ENCODE results near the gene TGM2.

Gene TGM2

DNA sequence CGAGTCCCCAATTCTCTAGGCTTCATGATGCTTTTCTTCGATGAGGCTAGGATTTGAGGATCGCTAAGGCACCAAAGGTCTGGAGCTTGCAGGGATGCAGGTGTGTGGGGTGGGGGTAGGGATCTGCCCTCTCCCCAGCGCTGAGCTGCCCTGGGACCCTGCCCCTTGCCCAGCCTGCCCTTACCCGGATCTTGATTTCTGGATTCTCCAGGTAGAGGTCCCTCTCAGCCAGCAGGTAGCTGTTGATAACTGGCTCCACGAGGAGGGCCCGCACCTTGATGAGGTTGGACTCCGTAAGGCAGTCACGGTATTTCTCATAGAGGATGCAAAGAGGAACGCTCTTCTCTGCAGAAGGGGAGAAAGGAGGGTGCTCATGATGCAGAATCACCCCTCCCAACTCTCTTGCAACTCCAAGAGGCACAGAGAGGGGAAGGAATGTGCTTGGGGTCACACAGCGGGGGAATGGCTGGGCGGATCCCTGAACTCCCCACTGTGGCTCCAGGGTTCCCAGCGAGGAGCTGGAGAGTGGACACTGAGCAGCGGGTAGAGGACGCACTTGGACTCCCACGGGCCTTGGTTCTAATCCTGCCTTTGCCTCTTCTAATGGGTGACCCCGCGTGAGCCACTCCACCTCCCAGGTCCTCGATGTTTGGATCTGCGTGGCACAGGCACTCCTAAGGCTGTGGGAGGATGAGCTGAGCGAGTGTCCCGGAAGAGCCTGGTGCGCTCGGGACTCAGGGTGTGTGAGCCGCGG, 32.7 kb downstream of the TGM2 start:
- DNase-seq (ENCODE audit: low read depth in 3 of 3) = no peak

GRCh38 chr20:38131588-38132121, 33.4 kb downstream of the TGM2 start:
- no peak for DNase-seq (ENCODE audit: low read depth in 3 of 3)

DNA sequence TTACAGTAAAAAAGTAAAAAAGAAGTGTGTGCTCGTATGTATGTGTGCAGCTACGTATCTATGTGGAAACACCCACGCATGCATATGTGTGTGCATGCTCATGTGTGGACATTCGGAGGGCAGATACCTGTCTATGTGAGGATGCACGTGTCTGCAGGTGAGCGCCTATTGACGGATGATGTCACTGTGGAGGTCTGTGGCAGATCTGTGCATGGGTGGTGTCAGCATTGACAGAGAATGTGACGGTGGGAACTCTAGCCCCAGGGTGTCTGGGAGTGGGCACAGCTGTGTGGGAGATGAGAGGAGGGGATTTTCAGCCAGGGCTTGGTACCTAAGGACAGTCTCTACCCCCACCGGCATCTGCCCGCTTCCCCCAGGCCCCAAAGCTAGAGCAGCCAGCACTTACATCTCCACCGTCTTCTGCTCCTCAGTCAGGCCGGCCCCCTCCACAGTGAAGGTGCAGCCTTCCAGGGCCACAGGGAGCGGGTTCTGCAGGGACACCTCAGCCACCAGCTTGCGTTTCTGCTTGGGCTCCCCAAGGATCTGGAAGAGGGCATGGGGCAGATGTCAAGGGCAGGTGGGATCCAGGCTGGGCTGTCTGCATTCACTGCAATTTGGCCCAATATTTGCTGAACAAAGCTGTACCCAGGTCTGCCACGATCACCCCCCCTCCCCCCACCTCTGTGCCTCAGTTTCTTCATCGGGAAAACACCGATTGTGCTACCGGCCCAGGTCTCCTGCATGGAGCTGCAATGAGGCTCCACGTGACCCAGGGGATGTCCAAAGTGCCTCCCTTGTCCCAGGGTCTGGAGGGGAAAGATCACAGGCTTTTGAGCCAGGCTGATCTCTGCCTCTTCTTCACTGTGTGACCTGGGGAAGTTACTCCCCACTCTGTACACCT, 34.1 kb downstream of the TGM2 start:
- DNase-seq (ENCODE audit: low read depth in 3 of 3) = no peak

DNA sequence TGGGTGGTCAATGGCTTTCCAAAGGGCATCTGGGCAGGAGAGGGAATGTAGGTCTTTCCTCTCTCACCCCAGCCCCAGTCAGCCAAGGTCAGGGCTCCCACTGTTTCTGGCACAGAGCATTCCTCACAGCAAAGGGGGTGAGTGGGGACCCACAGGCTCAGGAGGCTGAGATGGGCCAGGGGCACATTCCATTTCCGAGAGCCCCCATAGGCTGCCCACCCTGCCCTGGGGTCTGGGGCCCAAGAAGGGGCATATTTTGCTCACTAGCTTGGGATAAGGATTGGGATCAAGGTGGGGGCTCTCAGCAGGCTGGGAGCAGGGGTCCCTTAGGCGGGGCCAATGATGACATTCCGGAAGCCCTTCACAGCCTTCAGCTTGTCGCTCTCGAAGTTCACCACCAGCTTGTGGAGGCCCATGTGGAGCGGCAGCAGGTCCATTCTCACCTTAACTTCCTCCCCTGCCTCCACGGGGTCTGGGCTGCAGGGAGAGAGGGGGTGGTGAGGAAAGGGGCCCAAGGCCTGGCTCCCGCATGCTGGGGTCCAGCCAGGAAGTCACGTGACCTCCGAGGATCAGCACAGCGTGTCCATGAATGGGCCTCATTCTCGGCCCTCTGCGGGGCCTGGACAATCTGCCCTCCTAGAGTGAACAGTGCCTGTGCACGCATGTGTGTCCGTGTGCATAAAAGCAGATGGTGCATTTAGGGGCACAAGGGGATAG, 35.0 kb downstream of the TGM2 start:
- DNase-seq (ENCODE audit: low read depth in 3 of 3) = no peak

- DNase-seq (ENCODE audit: low read depth in 3 of 3) = no peak
Measured at GRCh38 chr20:38129248-38129865, 35.7 kb downstream of the TGM2 start.

- no peak for DNase-seq (ENCODE audit: low read depth in 3 of 3)
Measured at GRCh38 chr20:38128691-38129090, 36.4 kb downstream of the TGM2 start.

- no peak for DNase-seq (ENCODE audit: low read depth in 3 of 3)
Measured at GRCh38 chr20:38127920-38128528, 37.0 kb downstream of the TGM2 start.

DNA sequence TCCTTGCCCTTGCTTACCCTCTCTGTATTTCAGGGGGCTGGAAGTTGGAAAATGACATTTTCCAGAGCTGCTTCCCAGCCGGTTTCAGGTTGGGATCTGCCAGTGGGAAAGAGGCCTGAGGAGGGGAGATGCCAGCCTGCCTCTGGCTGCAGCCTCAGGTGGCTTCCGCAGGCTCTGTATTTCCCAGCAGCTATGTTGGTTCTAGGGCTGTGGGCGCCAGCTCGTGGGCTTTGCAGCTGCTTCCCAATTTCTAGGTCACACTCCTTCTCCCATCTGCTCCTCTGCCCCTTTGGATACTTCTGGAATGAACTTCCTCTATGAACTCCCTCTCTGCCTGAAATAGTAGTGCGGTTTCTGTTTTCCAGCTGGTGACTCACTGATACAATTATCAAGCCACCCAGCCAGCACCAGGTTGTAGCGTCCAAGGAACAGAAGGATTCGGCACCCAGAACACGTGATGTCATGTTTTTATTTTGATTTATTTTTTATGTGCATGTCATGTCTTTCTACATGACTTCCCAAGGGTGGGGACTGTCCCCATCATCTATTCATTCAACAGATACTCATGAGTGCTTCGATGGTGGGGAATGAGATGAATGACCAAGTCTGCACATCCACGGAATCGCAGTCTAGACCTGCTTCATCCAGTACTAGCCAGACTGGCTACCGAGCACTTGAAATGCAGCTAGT, 38.0 kb downstream of the TGM2 start:
- DNase-seq (ENCODE audit: low read depth in 3 of 3) = no peak

- no peak for DNase-seq (ENCODE audit: low read depth in 3 of 3)
Measured at GRCh38 chr20:38126146-38126921, 38.7 kb downstream of the TGM2 start.

- DNase-seq (ENCODE audit: low read depth in 3 of 3) = no peak
Measured at GRCh38 chr20:38125157-38126056, 39.7 kb downstream of the TGM2 start.

DNA sequence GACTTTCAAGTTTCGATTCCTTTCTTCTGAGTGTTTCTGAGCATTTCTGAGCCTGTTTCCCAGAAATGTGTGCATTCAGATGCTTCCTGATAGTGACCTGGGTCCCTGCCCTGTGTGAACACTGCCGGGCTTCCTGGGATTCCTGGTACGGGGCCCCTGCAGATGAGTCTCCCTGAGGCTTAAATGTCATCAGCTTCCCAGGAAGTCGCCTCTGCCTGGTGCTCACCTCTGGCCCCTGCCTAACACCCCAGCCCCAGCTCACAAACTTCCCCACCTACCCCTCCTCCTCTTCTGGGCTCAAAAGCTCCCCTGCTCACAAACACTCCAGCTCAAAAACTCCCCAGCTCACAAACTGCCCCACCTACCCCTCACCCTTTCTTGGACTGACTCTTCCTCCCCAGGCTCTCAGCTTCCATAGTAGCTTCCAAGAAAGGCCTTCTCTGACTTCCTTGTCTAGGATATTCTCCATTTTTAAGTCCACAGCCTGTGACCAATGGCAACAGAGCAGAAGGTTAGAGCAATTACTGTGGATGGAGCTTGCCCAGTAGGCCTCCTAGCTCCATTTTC, 42.0 kb downstream of the TGM2 start:
- DNase-seq (ENCODE audit: low read depth in 3 of 3) = no peak

DNA sequence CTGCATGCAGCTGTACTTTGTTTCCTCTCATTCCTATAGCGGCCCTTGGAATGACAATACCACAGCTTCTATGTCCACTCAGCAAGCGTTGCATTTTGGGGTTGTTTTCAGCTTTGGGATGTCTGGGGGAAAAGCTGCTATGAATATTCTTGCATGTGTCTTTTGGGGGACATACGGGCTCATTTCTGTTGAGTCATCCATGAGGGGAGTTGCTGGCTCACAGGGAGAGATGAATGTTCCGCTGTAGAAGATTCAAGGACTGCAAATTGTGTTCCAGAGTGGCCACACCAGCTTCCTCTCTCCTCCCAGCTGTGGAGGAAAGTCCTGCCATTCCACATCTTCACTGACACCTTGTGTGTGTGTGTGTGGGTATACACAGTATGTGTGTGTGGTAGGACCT, 43.3 kb downstream of the TGM2 start:
- no peak for DNase-seq (ENCODE audit: low read depth in 3 of 3)

GRCh38 chr20:38120625-38120988, 44.5 kb downstream of the TGM2 start:
- no peak for DNase-seq (ENCODE audit: low read depth in 3 of 3)

GRCh38 chr20:38119446-38119845, 45.6 kb downstream of the TGM2 start:
- no peak for DNase-seq (ENCODE audit: low read depth in 3 of 3)

GRCh38 chr20:38117635-38118034, 47.4 kb downstream of the TGM2 start:
- no peak for DNase-seq (ENCODE audit: low read depth in 3 of 3)

GRCh38 chr20:38117205-38117604, 47.9 kb downstream of the TGM2 start:
- DNase-seq (ENCODE audit: low read depth in 3 of 3) = no peak

DNA sequence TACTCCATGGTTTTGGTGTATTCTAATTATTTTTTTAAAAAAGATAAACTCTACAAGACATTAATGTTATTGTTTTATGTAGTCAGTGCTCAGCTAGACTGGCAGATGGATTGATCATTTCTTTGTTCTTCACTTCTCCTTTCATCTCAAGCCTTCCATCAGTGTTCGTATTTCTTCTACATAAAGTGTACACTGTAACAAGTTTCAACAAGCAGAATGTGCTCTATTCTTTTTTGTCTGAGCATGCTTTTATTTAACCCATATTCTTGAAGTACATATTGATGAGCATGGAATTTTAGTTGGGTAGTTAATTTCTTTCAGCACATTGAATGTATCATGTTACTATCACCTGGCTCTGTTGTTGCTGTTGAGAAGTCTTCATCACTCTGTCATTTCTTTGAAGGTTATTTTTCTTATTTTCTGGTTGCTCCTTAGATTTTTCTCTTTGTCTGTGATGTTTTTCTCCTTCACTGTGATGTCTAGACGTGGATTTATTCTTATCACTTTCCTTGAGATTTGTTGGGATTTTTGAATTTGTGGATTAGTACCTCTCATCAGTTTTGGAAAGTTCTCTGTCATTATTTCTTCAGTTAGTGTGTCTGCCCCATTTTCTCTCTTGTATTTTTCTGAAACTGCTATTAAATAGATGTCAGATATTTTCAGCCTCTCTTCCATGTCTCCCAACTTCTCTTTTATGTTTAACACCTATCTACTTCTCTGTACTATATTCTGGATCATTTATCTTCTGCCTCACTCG, 48.5 kb downstream of the TGM2 start:
- DNase-seq (ENCODE audit: low read depth in 3 of 3) = no peak

DNA sequence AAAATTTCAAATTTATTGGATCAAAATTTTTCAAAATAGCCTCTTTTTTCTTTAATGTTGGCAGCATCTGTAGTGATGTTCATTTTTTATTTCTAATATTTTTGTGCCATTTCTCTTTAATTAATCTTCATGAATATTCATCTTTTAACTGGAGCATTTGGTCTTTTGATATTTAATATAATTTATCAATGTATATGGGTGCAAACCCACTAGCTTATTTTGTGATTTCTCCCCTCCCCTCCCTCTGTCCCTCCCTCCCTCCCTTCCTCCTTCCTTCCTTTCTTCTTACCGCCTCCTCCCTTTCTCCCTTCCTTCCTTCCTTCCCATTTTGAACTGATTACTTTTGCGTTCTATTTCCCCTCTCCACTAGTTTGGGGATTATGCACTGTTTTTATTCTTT, 49.2 kb downstream of the TGM2 start:
- DNase-seq (ENCODE audit: low read depth in 3 of 3) = no peak
